ENCODE data around the gene CCDC6.

Gene CCDC6

DNA sequence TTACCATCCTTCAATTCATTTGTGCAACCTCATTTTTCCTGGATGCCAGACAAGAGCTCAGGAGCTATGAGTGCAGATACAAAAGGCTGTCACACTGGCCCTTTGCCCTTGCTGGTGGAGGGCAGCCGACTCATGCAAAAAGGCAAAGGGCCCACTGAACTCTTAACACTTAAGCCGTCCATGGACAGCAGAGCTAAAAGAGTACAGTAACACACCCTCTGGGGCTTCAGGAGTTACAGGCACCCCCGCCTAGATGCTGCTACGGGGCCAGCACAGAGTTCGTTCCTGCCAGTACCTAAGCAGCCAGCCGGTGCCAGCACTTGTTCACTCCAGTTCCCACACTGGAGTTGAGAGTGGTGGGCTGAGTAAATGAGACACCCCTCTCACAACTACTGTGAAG, 83.2 kb downstream of the CCDC6 start:
- Histone ChIP-seq H3K4me3 (ENCODE audit: low read length in 2 of 2) (no peak overlapping the region), H3K4me1 (ENCODE audit: control insufficient read depth in 2 of 2, insufficient read depth in 2 of 2, low read length in 2 of 2) (peaks cover 0 to 2% of the 10 kb centered on the region in 2 donors), H3K9ac (ENCODE audit: low read depth in 1 of 2, low read length in 2 of 2) (no peak overlapping the region), H3K9me3 (ENCODE audit: control insufficient read depth in 2 of 2, low read length in 2 of 2) (no peaks in the 10 kb centered on the region), H3K36me3 (ENCODE audit: control insufficient read depth in 2 of 2, insufficient read depth in 2 of 2, low read length in 2 of 2) (peaks cover 0 to 7% of the 10 kb centered on the region in 2 donors), H3K27ac (ENCODE audit: low read depth in 2 of 2, low read length in 2 of 2) (no peak overlapping the region), H3K27me3 (ENCODE audit: control insufficient read depth in 2 of 2, insufficient read depth in 2 of 2, low read length in 2 of 2) (no peaks in the 10 kb centered on the region)

DNA sequence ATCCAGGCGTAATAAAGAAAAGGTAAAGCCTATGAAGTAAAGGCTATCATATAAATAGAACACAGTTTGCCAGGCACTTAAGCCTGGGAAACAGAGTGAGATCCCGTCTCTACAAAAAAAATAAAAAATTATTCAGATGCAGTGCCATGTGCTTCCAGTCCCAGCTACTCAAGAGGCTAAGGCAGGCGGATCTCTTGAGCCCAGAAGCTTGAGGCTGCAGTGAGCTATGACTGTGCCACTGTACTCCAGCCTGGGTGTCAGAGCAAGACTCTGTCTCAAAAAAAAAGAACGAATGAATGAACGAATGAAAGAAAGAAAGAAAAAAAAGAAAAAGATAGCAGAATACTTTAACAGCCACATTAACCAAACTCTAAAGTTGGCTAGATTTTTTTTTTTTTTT, 85.9 kb downstream of the CCDC6 start:
- Histone ChIP-seq H3K36me3 (ENCODE audit: control insufficient read depth in 2 of 2, insufficient read depth in 2 of 2, low read length in 2 of 2) (peaks cover 0 to 6% of the 10 kb centered on the region in 2 donors), H3K9ac (ENCODE audit: low read depth in 1 of 2, low read length in 2 of 2) (no peak overlapping the region), H3K9me3 (ENCODE audit: control insufficient read depth in 2 of 2, low read length in 2 of 2) (no peaks in the 10 kb centered on the region), H3K4me3 (ENCODE audit: low read length in 2 of 2) (no peak overlapping the region), H3K27me3 (ENCODE audit: control insufficient read depth in 2 of 2, insufficient read depth in 2 of 2, low read length in 2 of 2) (no peaks in the 10 kb centered on the region), H3K27ac (ENCODE audit: low read depth in 2 of 2, low read length in 2 of 2) (no peak overlapping the region), H3K4me1 (ENCODE audit: control insufficient read depth in 2 of 2, insufficient read depth in 2 of 2, low read length in 2 of 2) (no peaks in the 10 kb centered on the region)

DNA sequence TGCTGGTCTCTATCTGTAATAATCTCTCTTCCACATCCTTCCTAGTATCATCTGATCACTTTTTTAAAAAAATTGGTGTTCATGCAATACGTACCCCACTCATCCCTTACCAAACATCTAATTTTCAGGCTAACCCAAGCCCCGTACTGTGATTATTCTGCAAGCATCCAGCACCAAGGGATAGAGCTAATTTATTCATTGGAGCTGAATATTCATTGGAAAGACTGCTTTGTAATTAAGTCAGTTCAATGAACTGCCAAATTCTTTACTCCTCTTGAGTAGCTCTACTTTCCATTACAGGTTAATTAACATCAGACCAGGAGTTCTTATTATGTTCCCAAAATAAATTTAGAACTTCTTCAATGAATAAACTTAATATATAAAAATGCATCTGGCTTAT, 86.7 kb downstream of the CCDC6 start:
- Histone ChIP-seq H3K27me3 (ENCODE audit: control insufficient read depth in 2 of 2, insufficient read depth in 2 of 2, low read length in 2 of 2) (no peaks in the 10 kb centered on the region), H3K9me3 (ENCODE audit: control insufficient read depth in 2 of 2, low read length in 2 of 2) (no peaks in the 10 kb centered on the region), H3K27ac (ENCODE audit: low read depth in 2 of 2, low read length in 2 of 2) (no peak overlapping the region), H3K4me1 (ENCODE audit: control insufficient read depth in 2 of 2, insufficient read depth in 2 of 2, low read length in 2 of 2) (no peaks in the 10 kb centered on the region), H3K9ac (ENCODE audit: low read depth in 1 of 2, low read length in 2 of 2) (no peak overlapping the region), H3K4me3 (ENCODE audit: low read length in 2 of 2) (no peak overlapping the region), H3K36me3 (ENCODE audit: control insufficient read depth in 2 of 2, insufficient read depth in 2 of 2, low read length in 2 of 2) (peaks cover 0 to 5% of the 10 kb centered on the region in 2 donors)

DNA sequence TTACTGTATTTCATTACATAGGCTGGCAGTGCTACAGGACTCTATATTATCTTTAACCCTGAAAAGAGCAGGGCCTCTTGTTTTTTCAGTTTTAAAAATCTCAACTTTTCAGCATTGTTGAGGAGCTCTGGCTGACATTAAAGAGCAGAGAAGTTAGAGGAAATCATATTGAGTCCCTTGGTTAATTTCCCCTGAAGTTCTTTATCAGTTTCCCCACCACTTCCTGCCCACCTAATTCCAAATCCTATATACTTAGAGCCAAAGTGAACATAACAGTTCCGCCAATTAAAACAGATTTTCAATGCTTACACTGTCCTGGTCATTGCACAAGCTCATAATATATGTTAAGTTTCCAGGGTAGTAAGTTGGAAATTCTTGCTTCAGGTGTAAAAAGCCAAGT, 87.1 kb downstream of the CCDC6 start:
- Histone ChIP-seq H3K4me1 (ENCODE audit: control insufficient read depth in 2 of 2, insufficient read depth in 2 of 2, low read length in 2 of 2) (no peaks in the 10 kb centered on the region), H3K27ac (ENCODE audit: low read depth in 2 of 2, low read length in 2 of 2) (no peak overlapping the region), H3K27me3 (ENCODE audit: control insufficient read depth in 2 of 2, insufficient read depth in 2 of 2, low read length in 2 of 2) (no peaks in the 10 kb centered on the region), H3K4me3 (ENCODE audit: low read length in 2 of 2) (no peak overlapping the region), H3K9me3 (ENCODE audit: control insufficient read depth in 2 of 2, low read length in 2 of 2) (no peaks in the 10 kb centered on the region), H3K9ac (ENCODE audit: low read depth in 1 of 2, low read length in 2 of 2) (no peak overlapping the region), H3K36me3 (ENCODE audit: control insufficient read depth in 2 of 2, insufficient read depth in 2 of 2, low read length in 2 of 2) (peaks cover 0 to 7% of the 10 kb centered on the region in 2 donors)

DNA sequence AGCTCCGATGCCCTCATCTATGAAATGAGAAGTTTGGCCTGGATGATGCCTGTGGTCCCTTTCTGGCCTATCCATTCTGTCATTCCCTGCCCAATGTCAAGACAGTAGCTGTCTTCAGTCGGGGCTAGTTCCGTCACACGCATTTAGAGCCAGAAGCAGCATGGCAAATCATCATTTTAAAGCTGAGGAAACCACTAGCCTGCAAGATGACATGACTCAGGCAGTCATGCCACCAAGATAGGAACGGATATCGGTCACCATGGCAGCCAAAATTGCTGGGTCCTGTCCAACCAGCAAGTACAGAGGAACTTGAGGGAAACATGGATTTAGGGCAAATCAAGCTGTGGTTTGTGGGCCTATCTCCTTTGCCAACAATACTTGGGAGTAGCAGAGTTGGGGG, 88.6 kb downstream of the CCDC6 start:
- Histone ChIP-seq H3K9me3 (ENCODE audit: control insufficient read depth in 2 of 2, low read length in 2 of 2) (no peaks in the 10 kb centered on the region), H3K27ac (ENCODE audit: low read depth in 2 of 2, low read length in 2 of 2) (no peak overlapping the region), H3K27me3 (ENCODE audit: control insufficient read depth in 2 of 2, insufficient read depth in 2 of 2, low read length in 2 of 2) (no peaks in the 10 kb centered on the region)

DNA sequence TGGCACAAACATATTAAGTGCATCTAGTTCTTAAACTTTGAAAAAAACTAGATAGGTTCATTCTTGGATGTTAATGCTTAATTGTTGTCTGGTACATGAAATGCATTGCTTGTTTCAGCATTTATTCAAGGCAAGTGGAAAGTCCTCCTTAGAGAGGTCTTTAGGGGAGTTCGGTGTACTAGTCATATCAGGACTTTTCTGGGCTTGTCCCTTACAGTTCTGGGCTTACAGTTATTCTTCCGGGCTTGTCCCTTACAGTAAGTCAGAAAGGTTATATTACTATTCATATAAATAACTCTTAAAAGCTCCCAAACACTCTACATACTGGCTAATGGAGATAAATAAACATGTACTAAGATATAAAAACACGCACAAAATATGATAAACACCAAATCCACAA, 91.5 kb downstream of the CCDC6 start:
- Histone ChIP-seq H3K9me3 (ENCODE audit: control insufficient read depth in 2 of 2, low read length in 2 of 2) (no peaks in the 10 kb centered on the region), H3K27ac (ENCODE audit: low read depth in 2 of 2, low read length in 2 of 2) (no peak overlapping the region), H3K4me3 (ENCODE audit: low read length in 2 of 2) (no peak overlapping the region), H3K27me3 (ENCODE audit: control insufficient read depth in 2 of 2, insufficient read depth in 2 of 2, low read length in 2 of 2) (no peaks in the 10 kb centered on the region), H3K36me3 (ENCODE audit: control insufficient read depth in 2 of 2, insufficient read depth in 2 of 2, low read length in 2 of 2) (peaks cover 29 to 31% of the 10 kb centered on the region in 2 donors), H3K4me1 (ENCODE audit: control insufficient read depth in 2 of 2, insufficient read depth in 2 of 2, low read length in 2 of 2) (no peaks in the 10 kb centered on the region), H3K9ac (ENCODE audit: low read depth in 1 of 2, low read length in 2 of 2) (no peak overlapping the region)

More for the DNA sequence above, 88.6 kb downstream of the CCDC6 start:
- no peak overlapping the region for H3K9ac ChIP-seq (ENCODE audit: low read depth in 1 of 2, low read length in 2 of 2)
- no peak overlapping the region for H3K4me3 ChIP-seq (ENCODE audit: low read length in 2 of 2)
- H3K4me1 ChIP-seq (ENCODE audit: control insufficient read depth in 2 of 2, insufficient read depth in 2 of 2, low read length in 2 of 2), result no peaks in the 10 kb centered on the region
- H3K36me3 ChIP-seq (ENCODE audit: control insufficient read depth in 2 of 2, insufficient read depth in 2 of 2, low read length in 2 of 2), result peaks cover 5 to 15% of the 10 kb centered on the region in 2 donors

DNA sequence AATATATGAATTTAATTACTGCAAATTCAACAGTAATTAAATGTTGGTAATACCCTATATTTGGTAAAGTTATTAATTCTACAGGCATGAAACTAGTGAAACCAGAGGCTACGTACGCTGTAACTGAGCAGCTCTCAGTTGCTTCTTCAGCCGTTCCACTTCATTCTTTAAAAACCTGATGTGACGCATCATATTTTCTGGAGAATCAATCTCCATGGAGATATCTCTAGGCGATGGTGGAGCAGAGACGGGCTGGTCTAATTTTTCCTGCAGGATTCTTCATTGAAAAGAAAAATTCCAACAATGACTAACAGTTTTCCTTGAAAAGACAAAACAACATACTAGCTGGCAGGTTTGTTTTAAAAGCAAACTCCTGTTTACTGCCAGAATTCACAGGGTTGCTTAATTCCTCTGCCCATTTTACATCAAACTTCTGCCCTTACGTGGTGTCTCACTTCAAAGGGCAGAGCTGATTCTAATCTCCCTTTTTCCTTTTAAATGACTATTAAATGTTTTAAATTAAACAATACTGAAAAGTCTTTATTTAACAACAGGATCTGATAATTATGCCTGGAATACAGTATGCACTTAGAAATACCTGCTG, 93.7 kb downstream of the CCDC6 start:
- Histone ChIP-seq H3K9ac (ENCODE audit: low read depth in 1 of 2, low read length in 2 of 2) (no peak overlapping the region), H3K27ac (ENCODE audit: low read depth in 2 of 2, low read length in 2 of 2) (no peak overlapping the region), H3K4me3 (ENCODE audit: low read length in 2 of 2) (no peak overlapping the region), H3K36me3 (ENCODE audit: control insufficient read depth in 2 of 2, insufficient read depth in 2 of 2, low read length in 2 of 2) (peaks cover 40 to 41% of the 10 kb centered on the region in 2 donors), H3K4me1 (ENCODE audit: control insufficient read depth in 2 of 2, insufficient read depth in 2 of 2, low read length in 2 of 2) (no peaks in the 10 kb centered on the region), H3K9me3 (ENCODE audit: control insufficient read depth in 2 of 2, low read length in 2 of 2) (no peaks in the 10 kb centered on the region), H3K27me3 (ENCODE audit: control insufficient read depth in 2 of 2, insufficient read depth in 2 of 2, low read length in 2 of 2) (no peaks in the 10 kb centered on the region)

DNA sequence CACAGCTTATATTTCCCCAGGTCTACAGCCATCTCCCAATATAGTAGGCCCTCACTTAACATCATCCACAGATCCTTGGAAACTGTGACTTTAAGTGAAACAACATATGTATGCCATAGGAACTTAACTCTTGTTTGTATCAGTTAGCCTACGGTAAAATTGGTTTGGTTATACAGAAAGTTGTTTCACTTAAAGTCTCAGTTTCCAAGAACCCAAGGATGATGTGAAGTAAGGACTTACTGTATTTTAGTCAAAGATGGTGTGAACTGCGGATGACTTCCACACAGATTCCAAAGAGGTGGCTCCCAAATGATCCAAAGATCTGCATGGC, 96.7 kb downstream of the CCDC6 start:
- H3K27ac ChIP-seq (ENCODE audit: low read depth in 2 of 2, low read length in 2 of 2), result no peak overlapping the region
- H3K9ac ChIP-seq (ENCODE audit: low read depth in 1 of 2, low read length in 2 of 2), result no peak overlapping the region
- H3K36me3 ChIP-seq (ENCODE audit: control insufficient read depth in 2 of 2, insufficient read depth in 2 of 2, low read length in 2 of 2), result peaks cover 57 to 62% of the 10 kb centered on the region in 2 donors
- H3K9me3 ChIP-seq (ENCODE audit: control insufficient read depth in 2 of 2, low read length in 2 of 2), result no peaks in the 10 kb centered on the region
- H3K4me1 ChIP-seq (ENCODE audit: control insufficient read depth in 2 of 2, insufficient read depth in 2 of 2, low read length in 2 of 2), result no peaks in the 10 kb centered on the region
- no peak overlapping the region for H3K4me3 ChIP-seq (ENCODE audit: low read length in 2 of 2)
- H3K27me3 ChIP-seq (ENCODE audit: control insufficient read depth in 2 of 2, insufficient read depth in 2 of 2, low read length in 2 of 2), result no peaks in the 10 kb centered on the region

DNA sequence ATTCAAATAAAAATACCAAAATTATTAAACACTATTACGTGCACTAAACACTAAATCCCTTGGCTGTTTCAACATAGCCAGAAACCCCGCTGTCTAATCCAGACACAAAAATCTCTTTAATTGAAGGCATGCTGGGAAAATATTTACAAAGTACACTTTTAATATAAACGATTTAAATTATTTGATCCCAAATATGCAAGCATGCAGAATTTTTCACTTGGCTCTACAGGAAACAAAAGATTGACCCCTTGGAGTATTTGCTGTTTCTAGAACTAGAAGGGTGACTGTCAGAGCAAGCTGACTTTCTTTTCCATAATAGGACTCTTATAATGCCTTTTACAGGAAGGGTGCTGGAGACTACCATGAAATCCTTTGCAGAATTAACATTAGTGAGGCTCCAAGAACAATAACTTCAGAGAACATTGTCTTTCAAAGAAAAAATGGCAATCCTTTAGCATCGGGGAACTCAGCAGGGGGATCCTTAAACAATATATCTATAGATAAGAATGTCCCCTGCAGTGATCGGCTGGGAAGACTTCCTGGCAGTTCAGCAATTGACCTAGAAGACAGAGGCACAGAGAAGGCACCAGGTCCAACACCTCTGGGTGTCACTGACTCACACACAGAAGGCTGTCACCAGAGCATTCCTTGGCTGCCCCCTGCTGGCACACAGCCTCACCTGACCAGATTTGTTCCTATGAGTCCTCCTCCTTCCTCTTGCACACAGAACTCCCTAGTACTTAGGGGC, 97.3 kb downstream of the CCDC6 start:
- Histone ChIP-seq H3K4me1 (ENCODE audit: control insufficient read depth in 2 of 2, insufficient read depth in 2 of 2, low read length in 2 of 2) (no peaks in the 10 kb centered on the region), H3K36me3 (ENCODE audit: control insufficient read depth in 2 of 2, insufficient read depth in 2 of 2, low read length in 2 of 2) (peaks cover 60 to 67% of the 10 kb centered on the region in 2 donors), H3K27ac (ENCODE audit: low read depth in 2 of 2, low read length in 2 of 2) (no peak overlapping the region), H3K27me3 (ENCODE audit: control insufficient read depth in 2 of 2, insufficient read depth in 2 of 2, low read length in 2 of 2) (no peaks in the 10 kb centered on the region), H3K9ac (ENCODE audit: low read depth in 1 of 2, low read length in 2 of 2) (no peak overlapping the region), H3K9me3 (ENCODE audit: control insufficient read depth in 2 of 2, low read length in 2 of 2) (no peaks in the 10 kb centered on the region), H3K4me3 (ENCODE audit: low read length in 2 of 2) (no peak overlapping the region)

DNA sequence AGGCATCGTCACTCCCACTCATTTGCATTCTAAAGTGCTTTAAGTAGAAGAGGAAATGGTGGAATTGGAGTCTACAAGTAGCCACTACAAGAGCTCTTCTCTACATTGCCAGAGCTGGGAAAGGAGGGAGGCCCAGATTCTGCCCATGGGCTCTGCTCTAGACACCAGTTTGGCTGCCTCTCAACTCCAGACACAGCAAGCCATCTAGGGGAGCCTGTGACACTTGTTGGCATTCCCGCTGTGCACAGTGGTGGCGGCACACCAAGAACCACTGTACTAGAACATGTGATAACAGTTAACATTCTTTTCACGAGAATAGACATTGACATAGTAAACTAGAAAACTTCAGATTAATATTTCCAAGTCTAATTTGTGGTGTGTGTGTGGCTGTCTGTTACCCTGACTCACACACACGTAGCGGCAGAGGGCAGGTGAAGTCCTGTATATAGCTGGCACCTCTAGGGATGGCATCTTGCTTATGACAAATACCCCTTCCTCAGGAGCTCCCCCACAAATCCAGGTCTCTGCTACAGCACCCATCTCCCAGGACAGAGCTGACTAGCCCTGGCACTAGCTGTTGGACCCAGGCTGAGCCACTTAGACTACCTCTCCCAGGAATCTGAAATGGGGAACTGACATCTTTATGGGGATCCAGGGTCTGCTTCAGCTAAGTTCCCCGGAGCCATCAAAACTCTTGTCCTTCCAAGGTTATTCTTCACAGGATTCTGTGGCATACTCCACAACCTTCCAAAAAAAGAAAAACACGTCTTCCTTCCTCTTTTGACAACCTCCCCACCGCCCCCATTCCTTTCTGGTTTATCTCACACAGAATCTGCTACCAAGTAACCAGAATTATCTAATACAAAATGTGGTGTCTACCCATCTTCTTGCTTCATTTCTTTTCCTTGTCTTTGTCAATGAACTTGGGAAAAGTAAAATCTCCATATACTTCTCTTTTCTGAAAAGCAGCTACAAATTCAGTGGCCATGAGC, 98.4 kb downstream of the CCDC6 start:
- H3K36me3 ChIP-seq (ENCODE audit: control insufficient read depth in 2 of 2, insufficient read depth in 2 of 2, low read length in 2 of 2), result peaks cover 62 to 70% of the 10 kb centered on the region in 2 donors

More for the DNA sequence above, 98.4 kb downstream of the CCDC6 start:
- H3K9me3 ChIP-seq (ENCODE audit: control insufficient read depth in 2 of 2, low read length in 2 of 2), result no peaks in the 10 kb centered on the region
- no peaks in the 10 kb centered on the region for H3K27me3 ChIP-seq (ENCODE audit: control insufficient read depth in 2 of 2, insufficient read depth in 2 of 2, low read length in 2 of 2)
- no peak overlapping the region for H3K9ac ChIP-seq (ENCODE audit: low read depth in 1 of 2, low read length in 2 of 2)
- no peak overlapping the region for H3K4me3 ChIP-seq (ENCODE audit: low read length in 2 of 2)
- H3K27ac ChIP-seq (ENCODE audit: low read depth in 2 of 2, low read length in 2 of 2), result no peak overlapping the region
- no peaks in the 10 kb centered on the region for H3K4me1 ChIP-seq (ENCODE audit: control insufficient read depth in 2 of 2, insufficient read depth in 2 of 2, low read length in 2 of 2)
